Uterus (tissue), 4 donors: ENCODE results near the gene SOS2. TPM values are rescaled to one million over a fixed set of nuclear protein-coding genes. Genes with fewer than 3 reads are reported as not detected.

Source experiments
- DNase-seq, 2 donors: peaks; one replicate each; pipeline ENCODE4 v3.0.0-alpha.2; 2019 to 2020
- H3K27ac ChIP-seq, 2 donors: fragments of 200-600 bp; sonication (generic); 1 replicate in 1 of 2; 2 replicates in 1 of 2; pipeline ENCODE4 v1.5.1; 2016 to 2018
- H3K27me3 ChIP-seq, 2 donors: fragments of 200-600 bp; sonication (generic); one replicate each; pipeline ENCODE4 v1.5.1; 2018 to 2019; ENCODE audit warnings: control low read depth in 1 of 2
- H3K36me3 ChIP-seq, 2 donors: fragments of 200-600 bp; sonication (generic); one replicate each; pipeline ENCODE4 v1.5.1; 2019; ENCODE audit warnings: control low read depth in 1 of 2
- H3K4me1 ChIP-seq, 2 donors: fragments of 200-600 bp; sonication (generic); one replicate each; pipeline ENCODE4 v1.5.1; 2018 to 2019; ENCODE audit warnings: control low read depth in 1 of 2
- H3K4me3 ChIP-seq, 2 donors: fragments of 200-600 bp; sonication (generic); 1 replicate in 1 of 2; 2 replicates in 1 of 2; pipeline ENCODE4 v1.5.1; 2018 to 2019; ENCODE audit warnings: mild to moderate bottlenecking in 1 of 2
- H3K9me3 ChIP-seq, 2 donors: fragments of 200-600 bp; sonication (generic); one replicate each; pipeline ENCODE4 v1.5.1; 2019; ENCODE audit warnings: control low read depth in 1 of 2
- CTCF ChIP-seq, 4 experiments: fragments of 200-600 bp in 2 of 4; fragments of 450-650 bp in 2 of 4; sonication (generic) in 2 of 4; IDR thresholded peaks; one replicate each; pipeline ENCODE4 v1.5.1; 2016 to 2019; ENCODE audit warnings: antibody characterized with exemption in 4 of 4, mild to moderate bottlenecking in 2 of 4, moderate library complexity in 1 of 4
- POLR2A ChIP-seq, 2 donors: fragments of 450-650 bp; IDR thresholded peaks; one replicate each; pipeline ENCODE4 v1.6.1; 2016; ENCODE audit warnings: antibody characterized with exemption in 2 of 2, mild to moderate bottlenecking in 1 of 2, moderate library complexity in 1 of 2
- intact Hi-C: fragments of 100-400 bp; cut with DNase I; formaldehyde crosslinking; loops from one replicate; pipeline ENCODE4 v1.15.1; 2023; ENCODE audit warnings: low total_unique reads
- total RNA-seq, 4 donors: library from RNA; depleted of rRNA in 3 of 4; stranded (reverse); fragments of >200 nt in 3 of 4; gene quantifications; one replicate each; pipeline versions ENCODE4 v1.1.0 to v1.2.4, GENCODE V29; 2014 to 2023
- donor health status: DM: yes; HTN: yes; CAD: no.

SOS2 gene
- total RNA-seq, 4 donors from 2014 or later, result 21.8 to 66.9 (median 32.8) TPM

DNA sequence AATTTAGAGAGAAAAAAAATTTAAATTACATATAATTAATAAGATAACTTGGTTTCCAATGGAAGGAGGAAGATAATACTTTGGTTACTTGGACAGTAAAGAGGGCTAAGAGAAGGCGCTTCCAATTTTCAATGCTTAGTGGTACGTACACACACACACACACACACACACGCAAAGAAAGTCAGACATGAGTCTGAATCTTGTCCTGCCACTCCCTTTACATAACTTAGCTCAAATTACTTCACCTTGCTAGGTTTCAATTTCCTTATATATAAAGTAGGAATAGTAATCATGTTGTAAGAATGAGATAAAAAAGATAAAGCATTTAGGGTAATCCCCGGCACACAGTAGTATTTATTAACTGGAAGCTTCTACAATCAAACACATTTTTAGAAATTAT is 75.3 kb downstream of the SOS2 start:
- Histone ChIP-seq H3K27me3 (no peaks in the 10 kb centered on the region), H3K9me3 (no peaks in the 10 kb centered on the region), H3K4me3 (no peak overlapping the region), H3K36me3 (peaks cover 0 to 5% of the 10 kb centered on the region in 2 donors), H3K4me1 (no peaks in the 10 kb centered on the region), H3K27ac (no peak overlapping the region)
- intact Hi-C loops, result no loop called here
- DNase-seq, result no peak
- TF ChIP-seq CTCF (IDR thresholded peaks at IDR 0.05) (no peak), POLR2A (IDR thresholded peaks at IDR 0.05) (no peak)

- H3K36me3 ChIP-seq, result peaks cover 0 to 3% of the 10 kb centered on the region in 2 donors
- DNase-seq, result no peak
- H3K27me3 ChIP-seq, result no peaks in the 10 kb centered on the region
- H3K4me1 ChIP-seq, result no peaks in the 10 kb centered on the region
- H3K27ac ChIP-seq, result no peak overlapping the region
- H3K9me3 ChIP-seq, result no peaks in the 10 kb centered on the region
- H3K4me3 ChIP-seq, result no peak overlapping the region
- TF ChIP-seq CTCF (IDR thresholded peaks at IDR 0.05), result no peak
- TF ChIP-seq POLR2A (IDR thresholded peaks at IDR 0.05), result no peak
- intact Hi-C loops, result no loop called here
Measured at GRCh38 chr14:50148799-50149198, 82.6 kb downstream of the SOS2 start.

- Histone ChIP-seq H3K27me3 (no peaks in the 10 kb centered on the region), H3K9me3 (no peaks in the 10 kb centered on the region), H3K27ac (no peak overlapping the region), H3K4me1 (no peaks in the 10 kb centered on the region), H3K4me3 (no peak overlapping the region), H3K36me3 (no peaks in the 10 kb centered on the region)
- DNase-seq, result no peak
- no peak for TF ChIP-seq CTCF (IDR thresholded peaks at IDR 0.05)
- no peak for TF ChIP-seq POLR2A (IDR thresholded peaks at IDR 0.05)
- intact Hi-C loops, result no loop called here
Measured at GRCh38 chr14:50139192-50139591, 92.2 kb downstream of the SOS2 start.

DNA sequence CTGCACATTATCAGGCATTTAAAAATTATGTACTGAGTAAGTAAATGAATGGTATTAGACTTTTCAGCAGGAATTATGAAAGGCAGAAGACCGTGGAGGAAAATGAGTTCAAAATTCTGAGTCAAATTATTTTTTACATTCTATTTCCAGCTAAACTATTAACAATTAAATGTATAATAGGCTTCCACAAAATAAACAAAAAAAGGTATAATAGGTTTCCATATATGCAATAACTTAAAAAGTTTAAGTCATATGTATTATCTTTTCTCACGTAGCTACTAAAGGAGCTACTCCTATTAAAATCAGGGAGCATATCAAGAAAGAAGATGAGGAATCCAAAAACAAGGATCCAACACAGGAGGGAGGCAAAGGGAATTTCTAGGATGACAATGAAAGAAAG is 103.6 kb downstream of the SOS2 start:
- DNase-seq, result no peak
- Histone ChIP-seq H3K9me3 (no peaks in the 10 kb centered on the region), H3K4me3 (no peak overlapping the region), H3K27ac (no peak overlapping the region), H3K27me3 (no peaks in the 10 kb centered on the region), H3K4me1 (no peaks in the 10 kb centered on the region), H3K36me3 (no peaks in the 10 kb centered on the region)
- intact Hi-C loops, result no loop called here
- TF ChIP-seq CTCF (IDR thresholded peaks at IDR 0.05) (no peak), POLR2A (IDR thresholded peaks at IDR 0.05) (no peak)

GRCh38 chr14:50123062-50123461 is 108.3 kb downstream of the SOS2 start:
- TF ChIP-seq CTCF (IDR thresholded peaks at IDR 0.05) (no peak), POLR2A (IDR thresholded peaks at IDR 0.05) (no peak)
- Histone ChIP-seq H3K4me1 (no peaks in the 10 kb centered on the region), H3K27ac (no peak overlapping the region), H3K4me3 (no peak overlapping the region), H3K9me3 (no peaks in the 10 kb centered on the region), H3K27me3 (no peaks in the 10 kb centered on the region), H3K36me3 (no peaks in the 10 kb centered on the region)
- no peak for DNase-seq
- intact Hi-C loops, result no loop called here
